Pancreas (tissue), 10 donors: ENCODE measurements around the gene ODAD3. TPM values are rescaled to one million over a fixed set of nuclear protein-coding genes. Genes with fewer than 3 reads are reported as not detected.
"Not testable (repeated sequence)": the region's sequence is repeated elsewhere in the genome, so short reads cannot be mapped to it uniquely, and the experiment has no call there.

Source experiments
- ATAC-seq, 4 donors: fragments of 200-7000 bp; cut with Tn5 transposase; one replicate each; pipeline versions ENCODE4 v1.8.0 to v1.9.1; 2020; ENCODE audit warnings: mild to moderate bottlenecking in 4 of 4, moderate library complexity in 4 of 4
- DNase-seq, 6 donors: peaks; one replicate each; pipeline ENCODE4 v3.0.0-alpha.2; 2020
- FAIRE-seq: peaks from 2 replicates; lab custom pipeline; 2012; peaks lifted over from hg19 to GRCh38; lab: Jason Lieb, UNC
- H3K27ac ChIP-seq, 4 donors: fragments of 200-600 bp; sonication (generic); 1 replicate in 3 of 4; 2 replicates in 1 of 4; pipeline versions ENCODE4 v1.5.0 to v1.8.0; 2020
- H3K27me3 ChIP-seq, 4 donors: fragments of 200-600 bp; one replicate each; pipeline ENCODE4 v1.8.0; 2021
- H3K36me3 ChIP-seq, 3 donors: fragments of 200-600 bp; sonication (generic) in 1 of 3; one replicate each; pipeline versions ENCODE4 v1.5.0 to v1.8.0; 2020 to 2021
- H3K4me1 ChIP-seq, 3 donors: fragments of 200-600 bp; one replicate each; pipeline ENCODE4 v1.8.0; 2021
- H3K4me3 ChIP-seq, 4 donors: fragments of 200-600 bp; sonication (generic) in 2 of 4; one replicate each; pipeline versions ENCODE4 v1.5.0 to v1.8.0; 2020 to 2021
- H3K9me3 ChIP-seq, 4 donors: fragments of 200-600 bp; one replicate each; pipeline ENCODE4 v1.8.0; 2021
- WGBS, 2 donors: extraction: QIAGEN DNeasy Blood & Tissue Kit; methylation state at CpG; one replicate each; pipeline ENCODE4 v1.1.7; 2013; 5-methylcytosine and 5-hydroxymethylcytosine counted together
- intact Hi-C, 3 donors: fragments of 100-400 bp; cut with DNase I; formaldehyde crosslinking; loops; one replicate each; pipeline versions ENCODE4 v1.11.1 to v1.14.2; 2022
- polyA plus RNA-seq, 2 donors: library from polyadenylated mRNA; stranded (reverse); fragments of 200-250 nt; gene quantifications; one replicate each; pipeline ENCODE4 v1.2.3, GENCODE V29; 2013
- total RNA-seq, 6 donors: library from RNA; stranded (reverse); fragmentation: NEBNext Ultra II Directional in 4 of 6; extraction: Animal tissue kit (Norgen Biotek cat#: 25700) in 4 of 6; gene quantifications; one replicate each; pipeline versions ENCODE4 v1.2.1 to v1.2.4, GENCODE V29; 2021 to 2023
- TF ChIP-seq, protein P1 (sequence below), 4 donors: fragments of 200-600 bp; sonication (generic) in 3 of 4; IDR thresholded peaks; one replicate each; pipeline versions ENCODE4 v1.5.0 to v1.8.0; 2021; ENCODE audit warnings: antibody characterized with exemption in 4 of 4
- donor health status: healthy with polysubstance abuse.
- donor health status: DM: no; HTN: no; CAD: no; lungs with moderate emphysema.
- donor health status: DM: no; HTN: no; CAD: no.
- donor health status: control.
- donor health status: control.
- donor health status: Bipolar disorder and iron deficiency.
- donor health status: DM: yes; HTN: yes; CAD: no.
- donor health status: DM: no; HTN: no; CAD: no.
- donor health status: DM: no; HTN: no; CAD: no.
- donor health status: DM: yes; HTN: yes; CAD: no.

Gene ODAD3
- total and polyA plus RNA-seq, 8 donors = 0.13 to 1.8 (median 0.38) TPM

DNA sequence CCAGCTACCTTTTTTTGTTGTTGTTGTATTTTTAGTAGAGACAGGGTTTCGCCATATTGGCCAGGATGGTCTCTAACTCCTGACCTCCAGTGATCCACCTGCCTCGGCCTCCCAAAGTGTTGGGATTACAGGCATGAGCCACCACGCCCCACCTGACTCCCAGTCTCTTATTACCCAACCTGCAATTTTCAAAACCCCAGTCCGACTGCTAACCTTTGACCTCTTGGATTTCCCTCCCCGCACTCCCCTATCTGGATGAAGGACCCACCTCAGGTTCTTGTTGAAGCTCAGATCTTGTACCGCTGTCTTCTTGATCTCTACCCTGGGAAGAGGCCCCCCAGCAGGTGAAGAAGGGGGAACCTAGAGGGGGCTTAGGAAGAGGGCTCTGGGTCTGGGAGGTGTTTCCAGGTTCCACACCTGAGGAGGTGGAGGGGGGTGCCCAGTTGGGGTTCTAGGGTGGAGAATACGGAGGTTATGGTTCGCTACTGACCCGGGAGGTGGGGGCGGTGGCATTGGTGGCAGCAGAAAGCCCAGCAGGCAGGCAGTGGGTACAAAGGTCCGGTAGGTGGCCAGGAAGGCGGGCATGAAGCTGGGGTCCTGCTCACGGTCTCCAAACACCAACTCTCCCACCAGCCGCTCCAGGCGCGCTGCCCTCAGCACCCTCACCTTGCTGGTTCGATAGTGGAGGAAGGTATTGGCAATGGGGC is 18.4 kb downstream of the ODAD3 start:
- TF ChIP-seq, protein P1, sequence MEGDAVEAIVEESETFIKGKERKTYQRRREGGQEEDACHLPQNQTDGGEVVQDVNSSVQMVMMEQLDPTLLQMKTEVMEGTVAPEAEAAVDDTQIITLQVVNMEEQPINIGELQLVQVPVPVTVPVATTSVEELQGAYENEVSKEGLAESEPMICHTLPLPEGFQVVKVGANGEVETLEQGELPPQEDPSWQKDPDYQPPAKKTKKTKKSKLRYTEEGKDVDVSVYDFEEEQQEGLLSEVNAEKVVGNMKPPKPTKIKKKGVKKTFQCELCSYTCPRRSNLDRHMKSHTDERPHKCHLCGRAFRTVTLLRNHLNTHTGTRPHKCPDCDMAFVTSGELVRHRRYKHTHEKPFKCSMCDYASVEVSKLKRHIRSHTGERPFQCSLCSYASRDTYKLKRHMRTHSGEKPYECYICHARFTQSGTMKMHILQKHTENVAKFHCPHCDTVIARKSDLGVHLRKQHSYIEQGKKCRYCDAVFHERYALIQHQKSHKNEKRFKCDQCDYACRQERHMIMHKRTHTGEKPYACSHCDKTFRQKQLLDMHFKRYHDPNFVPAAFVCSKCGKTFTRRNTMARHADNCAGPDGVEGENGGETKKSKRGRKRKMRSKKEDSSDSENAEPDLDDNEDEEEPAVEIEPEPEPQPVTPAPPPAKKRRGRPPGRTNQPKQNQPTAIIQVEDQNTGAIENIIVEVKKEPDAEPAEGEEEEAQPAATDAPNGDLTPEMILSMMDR (IDR thresholded peaks at IDR 0.05) = no peak
- intact Hi-C loops = no loop called here
- Histone ChIP-seq H3K36me3 (no peaks in the 10 kb centered on the region), H3K27me3 (no peaks in the 10 kb centered on the region), H3K4me1 (peaks cover 0 to 2% (median 0%) of the 10 kb centered on the region in 3 donors), H3K27ac (no peak overlapping the region), H3K4me3 (no peak overlapping the region), H3K9me3 (no peaks in the 10 kb centered on the region)
- DNase-seq = no peak
- ATAC-seq = no peak
- no peak for FAIRE-seq
- 95% methylated on average over 17 of the region's 17 CpGs for WGBS, 2 donors

DNA sequence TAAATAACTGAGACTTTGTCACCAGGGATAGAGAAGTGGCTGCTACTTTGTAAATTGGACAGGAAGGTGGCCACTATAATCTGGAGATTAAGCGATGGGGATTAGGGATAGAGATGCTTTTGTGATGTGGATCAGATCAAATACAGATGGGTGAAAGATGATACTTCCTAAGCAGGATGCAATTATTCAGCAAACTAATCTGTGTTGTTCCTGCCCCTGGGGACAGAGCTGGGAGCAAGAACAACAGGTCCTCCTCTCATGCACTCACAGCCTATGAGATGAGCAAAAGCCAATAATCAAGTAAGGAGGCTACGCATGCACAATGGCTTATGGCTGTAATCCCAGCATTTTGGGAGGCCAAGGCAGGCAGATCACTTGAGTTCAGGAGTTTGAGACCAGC is 20.4 kb downstream of the ODAD3 start:
- intact Hi-C loops = no loop called here

DNA sequence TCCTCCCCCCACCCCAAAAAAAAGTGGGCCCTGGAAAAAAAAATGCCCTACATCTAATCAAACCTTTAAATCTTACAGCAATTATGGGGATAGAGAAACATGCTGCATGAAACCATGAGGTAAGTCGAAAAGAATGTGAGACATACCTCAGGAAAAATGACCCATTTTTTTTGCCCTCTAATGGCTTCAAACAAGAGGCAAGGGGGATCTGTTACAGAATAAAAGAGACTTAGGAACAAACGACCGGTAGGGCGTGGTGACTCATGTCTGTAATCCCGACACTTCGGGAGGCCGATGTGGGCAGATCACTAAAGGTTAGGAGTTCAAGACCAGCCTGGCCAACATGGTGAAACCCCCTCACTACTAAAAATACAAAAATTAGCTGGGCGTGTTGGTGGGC is 24.2 kb downstream of the ODAD3 start:
- Histone ChIP-seq H3K27me3 (no peaks in the 10 kb centered on the region), H3K36me3 (no peaks in the 10 kb centered on the region), H3K4me3 (no peak overlapping the region), H3K9me3 (no peaks in the 10 kb centered on the region), H3K27ac (no peak overlapping the region), H3K4me1 (no peaks in the 10 kb centered on the region)
- FAIRE-seq = no peak
- no peak for DNase-seq
- no peak for ATAC-seq
- WGBS, 2 donors = 76 to 81% methylated on average over 8 of the region's 8 CpGs
- intact Hi-C loops = no loop called here
- TF ChIP-seq, protein P1 (IDR thresholded peaks at IDR 0.05) = no peak

More for the DNA sequence above, 20.4 kb downstream of the ODAD3 start:
- H3K9me3 ChIP-seq = no peaks in the 10 kb centered on the region
- no peaks in the 10 kb centered on the region for H3K36me3 ChIP-seq
- ATAC-seq (no peak), DNase-seq (no peak), FAIRE-seq (no peak)
- TF ChIP-seq, protein P1 (IDR thresholded peaks at IDR 0.05) = no peak
- WGBS, 2 donors = 95 to 100% methylated on average over 2 of the region's 2 CpGs
- H3K27me3 ChIP-seq = no peaks in the 10 kb centered on the region
- no peaks in the 10 kb centered on the region for H3K4me1 ChIP-seq
- H3K4me3 ChIP-seq = no peak overlapping the region
- no peak overlapping the region for H3K27ac ChIP-seq

DNA sequence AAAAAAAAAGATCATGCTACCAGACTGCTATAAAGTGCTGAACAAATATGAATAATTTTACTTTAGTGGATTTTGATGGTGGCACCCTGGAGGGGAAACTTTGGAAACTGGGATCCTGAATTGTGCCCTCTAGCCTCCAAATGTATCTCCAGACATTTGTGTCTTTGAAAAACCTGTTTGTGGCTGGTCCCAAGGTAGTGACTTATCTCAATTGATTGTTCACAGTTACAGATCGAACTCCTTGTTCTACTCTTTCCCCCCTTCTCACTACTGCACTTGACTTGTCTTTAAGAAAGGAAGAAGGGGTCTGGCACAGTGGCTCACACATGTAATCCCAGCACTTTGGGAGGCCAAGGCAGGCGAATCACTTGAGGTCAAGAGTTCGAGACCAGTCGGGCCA is 26.3 kb downstream of the ODAD3 start:
- Histone ChIP-seq H3K4me1 (no peaks in the 10 kb centered on the region), H3K9me3 (no peaks in the 10 kb centered on the region), H3K4me3 (no peak overlapping the region), H3K27ac (no peak overlapping the region), H3K27me3 (no peaks in the 10 kb centered on the region), H3K36me3 (peaks cover 0 to 6% (median 0%) of the 10 kb centered on the region in 3 donors)
- 92 to 98% methylated on average over 4 of the region's 4 CpGs for whole genome bisulfite sequencing, 2 donors
- DNase-seq = no peak
- no peak for FAIRE-seq
- ATAC-seq = no peak
- TF ChIP-seq, protein P1 (IDR thresholded peaks at IDR 0.05) = no peak
- intact Hi-C loops = no loop called here

DNA sequence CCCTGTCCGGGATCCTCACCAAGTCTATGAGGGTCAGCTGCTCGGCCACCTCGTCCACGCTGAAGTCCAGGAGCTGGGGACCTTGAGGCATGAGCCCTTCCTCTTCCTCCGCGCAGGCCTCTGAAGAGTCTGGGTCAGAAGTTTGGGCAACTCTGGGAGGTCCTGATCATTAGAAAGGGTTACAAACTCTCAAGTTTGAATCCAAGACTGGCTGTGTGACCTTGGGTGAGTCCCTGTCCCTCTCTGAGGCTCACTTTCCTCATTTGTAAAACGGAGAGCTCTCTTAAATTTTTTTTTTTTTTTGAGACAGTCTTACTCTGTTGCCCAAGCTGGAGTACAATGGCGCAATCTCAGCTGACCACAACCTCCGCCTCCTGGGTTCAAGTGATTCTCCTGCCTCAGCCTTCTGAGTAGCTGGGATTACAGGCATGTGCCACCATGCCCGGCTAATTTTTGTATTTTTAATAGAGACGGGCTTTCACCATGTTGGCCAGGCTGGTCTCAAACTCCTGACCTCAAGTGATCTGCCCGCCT is 28.2 kb downstream of the ODAD3 start:
- H3K4me3 ChIP-seq, H3K4me1 ChIP-seq, H3K27me3 ChIP-seq, H3K27ac ChIP-seq, H3K36me3 ChIP-seq, intact Hi-C loops, FAIRE-seq, DNase-seq, ATAC-seq, H3K9me3 ChIP-seq: not testable (repeated sequence)
- 93 to 94% methylated on average over 12 of the region's 12 CpGs for WGBS, 2 donors
